Ovary (tissue), 3 donors: ENCODE data around the gene PSMC3IP.

Experiments
- EP300 ChIP-seq: sonication (generic); formaldehyde crosslinking; IDR thresholded peaks from one replicate; pipeline ENCODE4 v1.6.1; 2017; ENCODE audit warnings: antibody characterized with exemption
- POLR2A ChIP-seq: fragments of 450-650 bp; IDR thresholded peaks from one replicate; pipeline ENCODE4 v1.6.1; 2017; ENCODE audit warnings: antibody characterized with exemption, mild to moderate bottlenecking, moderate library complexity
- TF ChIP-seq, protein P1 (sequence below), 3 donors: fragments of 450-650 bp in 2 of 3; fragments of 200-600 bp in 1 of 3; IDR thresholded peaks; one replicate each; pipeline versions ENCODE4 v1.5.1 to v1.8.0; 2016 to 2022; ENCODE audit warnings: antibody characterized with exemption in 3 of 3, mild to moderate bottlenecking in 1 of 3
- donor health status: DM: no; HTN: no; CAD: no.

DNA sequence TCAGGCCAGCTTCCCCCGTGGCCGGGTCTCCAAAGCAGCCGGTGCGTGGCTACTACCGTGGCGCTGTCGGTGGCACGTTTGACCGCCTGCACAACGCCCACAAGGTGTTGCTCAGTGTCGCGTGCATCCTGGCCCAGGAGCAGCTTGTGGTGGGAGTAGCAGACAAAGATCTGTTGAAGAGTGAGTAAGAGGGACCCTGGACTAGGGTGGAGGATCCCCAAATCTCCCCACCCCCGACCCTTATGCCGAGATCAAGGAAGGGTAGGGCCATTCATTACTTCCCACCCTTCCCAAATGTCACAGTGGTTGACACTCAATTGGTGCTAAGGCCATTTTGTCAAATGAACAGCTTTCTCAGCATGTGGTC is 14.4 kb downstream of the PSMC3IP start:
- TF ChIP-seq POLR2A = no peak
- TF ChIP-seq, protein P1, sequence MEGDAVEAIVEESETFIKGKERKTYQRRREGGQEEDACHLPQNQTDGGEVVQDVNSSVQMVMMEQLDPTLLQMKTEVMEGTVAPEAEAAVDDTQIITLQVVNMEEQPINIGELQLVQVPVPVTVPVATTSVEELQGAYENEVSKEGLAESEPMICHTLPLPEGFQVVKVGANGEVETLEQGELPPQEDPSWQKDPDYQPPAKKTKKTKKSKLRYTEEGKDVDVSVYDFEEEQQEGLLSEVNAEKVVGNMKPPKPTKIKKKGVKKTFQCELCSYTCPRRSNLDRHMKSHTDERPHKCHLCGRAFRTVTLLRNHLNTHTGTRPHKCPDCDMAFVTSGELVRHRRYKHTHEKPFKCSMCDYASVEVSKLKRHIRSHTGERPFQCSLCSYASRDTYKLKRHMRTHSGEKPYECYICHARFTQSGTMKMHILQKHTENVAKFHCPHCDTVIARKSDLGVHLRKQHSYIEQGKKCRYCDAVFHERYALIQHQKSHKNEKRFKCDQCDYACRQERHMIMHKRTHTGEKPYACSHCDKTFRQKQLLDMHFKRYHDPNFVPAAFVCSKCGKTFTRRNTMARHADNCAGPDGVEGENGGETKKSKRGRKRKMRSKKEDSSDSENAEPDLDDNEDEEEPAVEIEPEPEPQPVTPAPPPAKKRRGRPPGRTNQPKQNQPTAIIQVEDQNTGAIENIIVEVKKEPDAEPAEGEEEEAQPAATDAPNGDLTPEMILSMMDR (IDR thresholded peaks at IDR 0.05) = no peak
- TF ChIP-seq EP300 = no peak
